HepG2 (cell line): ENCODE data around the gene SAMD10. TPM values are rescaled to one million over a fixed set of nuclear protein-coding genes. Genes with fewer than 3 reads are reported as not detected.

ENCODE experiments used
- ARID4A ChIP-seq: sonication (generic); formaldehyde crosslinking; IDR thresholded peaks from 2 replicates; pipeline ENCODE4 v1.5.0; 2020; ENCODE audit warnings: mild to moderate bottlenecking, missing genetic modification reagents, borderline replicate concordance
- ARNT ChIP-seq: fragments of 450-650 bp; IDR thresholded peaks from 2 replicates; pipeline ENCODE4 v1.6.1; 2017
- BCLAF1 ChIP-seq: fragments of 450-650 bp; IDR thresholded peaks from 2 replicates; pipeline ENCODE4 v1.6.1; 2017; ENCODE audit warnings: mild to moderate bottlenecking
- CBX2 ChIP-seq, 2 experiments: fragments of 200-600 bp in 1 of 2; sonication (generic); formaldehyde crosslinking in 1 of 2; IDR thresholded peaks; 2 replicates each; pipeline versions ENCODE4 v1.7.0 to v1.8.1; 2018 to 2022; ENCODE audit warnings: low read depth in 2 of 2, low read length in 1 of 2, mild to moderate bottlenecking in 1 of 2, missing genetic modification reagents in 1 of 2
- DNMT1 ChIP-seq: sonication (generic); formaldehyde crosslinking; IDR thresholded peaks from 2 replicates; pipeline ENCODE4 v1.5.1; 2020; ENCODE audit warnings: mild to moderate bottlenecking, missing genetic modification reagents
- KAT8 ChIP-seq: IDR thresholded peaks from 2 replicates; pipeline ENCODE4 v1.6.1; 2016; ENCODE audit warnings: missing genetic modification reagents, missing compliant biosample characterization
- KLF9 ChIP-seq: IDR thresholded peaks from 2 replicates; pipeline ENCODE4 v1.6.1; 2016; ENCODE audit warnings: low read depth
- KMT2B ChIP-seq: IDR thresholded peaks from 2 replicates; pipeline ENCODE4 v1.6.1; 2016; ENCODE audit warnings: missing genetic modification reagents, missing compliant biosample characterization
- NPAS2 ChIP-seq: sonication (generic); formaldehyde crosslinking; IDR thresholded peaks from 2 replicates; pipeline ENCODE4 v1.8.0; 2022; ENCODE audit warnings: mild to moderate bottlenecking, missing genetic modification reagents, borderline replicate concordance
- PHB2 ChIP-seq: fragments of 450-650 bp; IDR thresholded peaks from 2 replicates; pipeline ENCODE4 v1.6.1; 2018; ENCODE audit not compliant: partially characterized antibody
- ZBTB14 ChIP-seq: sonication (generic); formaldehyde crosslinking; IDR thresholded peaks from 2 replicates; pipeline ENCODE4 v1.4.0; 2020; ENCODE audit warnings: missing genetic modification reagents
- ZBTB2 ChIP-seq: sonication (generic); formaldehyde crosslinking; IDR thresholded peaks from 2 replicates; pipeline ENCODE4 v1.8.0; 2022; ENCODE audit warnings: low read depth, missing genetic modification reagents
- ZNF746 ChIP-seq: sonication (generic); formaldehyde crosslinking; IDR thresholded peaks from 2 replicates; pipeline ENCODE4 v1.8.0; 2022; ENCODE audit warnings: mild to moderate bottlenecking, missing genetic modification reagents
- ZSCAN21 ChIP-seq: sonication (generic); formaldehyde crosslinking; IDR thresholded peaks from 2 replicates; pipeline ENCODE4 v1.8.0; 2022; ENCODE audit warnings: mild to moderate bottlenecking, missing genetic modification reagents, moderate library complexity, borderline replicate concordance
- polyA plus RNA-seq, 8 experiments: library from polyadenylated mRNA; depleted of rRNA in 3 of 8; stranded (reverse) in 7 of 8; unstranded in 1 of 8; fragments of >200 nt; fragmentation: Illumina TruSeq in 4 of 8; extraction: Trizol in 4 of 8; gene quantifications; 2 replicates each; pipeline versions ENCODE4 v1.2.1 to v1.2.3, GENCODE V29; 2011 to 2016; ENCODE audit warnings: low read depth in 4 of 8, missing spikeins in 1 of 8, mixed read lengths in 1 of 8; ENCODE audit not compliant: insufficient read depth in 1 of 8
- total RNA-seq, 5 experiments: library from RNA; depleted of rRNA; stranded (reverse); fragments of >200 nt; fragmentation: Illumina TruSeq; extraction: Trizol; gene quantifications; 2 replicates each; pipeline ENCODE4 v1.2.3, GENCODE V29; 2016; ENCODE audit warnings: low read depth in 1 of 5
- TF ChIP-seq, protein P1 (sequence below): sonication (generic); formaldehyde crosslinking; IDR thresholded peaks from 2 replicates; pipeline ENCODE4 v1.8.1; 2023; ENCODE audit warnings: missing genetic modification reagents, mild to moderate bottlenecking, borderline replicate concordance
- TF ChIP-seq, protein P2 (sequence below): sonication (generic); formaldehyde crosslinking; IDR thresholded peaks from 2 replicates; pipeline ENCODE4 v1.4.0; 2020; ENCODE audit warnings: missing genetic modification reagents, mild to moderate bottlenecking, borderline replicate concordance

SAMD10 gene
- total and polyA plus RNA-seq, 2 of the 13 experiments (the other 11 are each of a cell fraction or from before 2014, with no cell fraction given) = 6.1 to 11.0 TPM

- TF ChIP-seq ARID4A (CRISPR knock-in tag) = peak; percentile 99
- peak; percentile 100 for TF ChIP-seq KAT8 (CRISPR knock-in tag)
- TF ChIP-seq, protein P1, sequence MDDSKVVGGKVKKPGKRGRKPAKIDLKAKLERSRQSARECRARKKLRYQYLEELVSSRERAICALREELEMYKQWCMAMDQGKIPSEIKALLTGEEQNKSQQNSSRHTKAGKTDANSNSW (CRISPR knock-in tag) = no peak
- no peak for TF ChIP-seq BCLAF1
- no peak for TF ChIP-seq DNMT1 (CRISPR knock-in tag)
- peak; percentile 99 for TF ChIP-seq KMT2B
- peak; percentile 99 for TF ChIP-seq KLF9 (CRISPR knock-in tag)
- TF ChIP-seq NPAS2 (CRISPR knock-in tag) = no peak
- TF ChIP-seq ZNF746 (CRISPR knock-in tag) = peak; percentile 92
- no peak for TF ChIP-seq PHB2
- TF ChIP-seq, protein P2, sequence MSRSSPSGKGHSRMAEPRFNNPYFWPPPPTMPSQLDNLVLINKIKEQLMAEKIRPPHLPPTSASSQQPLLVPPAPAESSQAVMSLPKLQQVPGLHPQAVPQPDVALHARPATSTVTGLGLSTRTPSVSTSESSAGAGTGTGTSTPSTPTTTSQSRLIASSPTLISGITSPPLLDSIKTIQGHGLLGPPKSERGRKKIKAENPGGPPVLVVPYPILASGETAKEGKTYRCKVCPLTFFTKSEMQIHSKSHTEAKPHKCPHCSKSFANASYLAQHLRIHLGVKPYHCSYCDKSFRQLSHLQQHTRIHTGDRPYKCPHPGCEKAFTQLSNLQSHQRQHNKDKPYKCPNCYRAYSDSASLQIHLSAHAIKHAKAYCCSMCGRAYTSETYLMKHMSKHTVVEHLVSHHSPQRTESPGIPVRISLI (CRISPR knock-in tag) = peak; percentile 61; the same call in 1 of the 2 replicates
- peak; percentile 83 for TF ChIP-seq ZBTB14 (CRISPR knock-in tag)
- TF ChIP-seq CBX2 (IDR thresholded peaks at IDR 0.05; ENCODE audit: low read depth, low read length) = no peak
- TF ChIP-seq CBX2 (CRISPR knock-in tag; IDR thresholded peaks at IDR 0.05; ENCODE audit: low read depth) = peak; percentile 97; the same call in 1 of the 2 replicates
- TF ChIP-seq ARNT = no peak
- no peak; the same call in 1 of the 2 replicates for TF ChIP-seq ZSCAN21
- peak; percentile 94 for TF ChIP-seq ZBTB2
These were observed 1.6 kb upstream of the SAMD10 start, which contains the start of gene PRPF6 (continued) for GRCh38 chr20:63980806-63981728.
